GM12878 (cell line): ENCODE data around the gene NAPEPLD. TPM values are rescaled to one million over a fixed set of nuclear protein-coding genes. Genes with fewer than 3 reads are reported as not detected.

ENCODE experiments used
- ATAC-seq: fragments of 200-7000 bp; cut with Tn5 transposase; 3 replicates; pipeline ENCODE4 v1.9.1; 2020; ENCODE audit warnings: mild to moderate bottlenecking, moderate library complexity
- BruUV-seq: library from RNA; stranded (reverse); fragments of 400-500 nt; replicated peaks from 2 replicates; lab custom pipeline; 2021; lab: Mats Ljungman, UMichigan
- CTCF ChIA-PET: fragments of 300-600 bp; sonication (Branson Sonifier 250); formaldehyde crosslinking; extraction: SDS; loops from one replicate; lab custom pipeline; 2021; ENCODE audit warnings: inconsistent platforms; lab: Yijun Ruan, JAX
- POLR2A ChIA-PET: fragments of 350-600 bp; formaldehyde crosslinking; extraction: SDS; loops from one replicate; lab custom pipeline; 2021; ENCODE audit warnings: inconsistent platforms; lab: Charles Lee
- RAD21 ChIA-PET: fragments of 300-600 bp; sonication (Branson Sonifier 250); formaldehyde crosslinking; loops from one replicate; lab custom pipeline; 2023; ENCODE audit warnings: antibody characterized with exemption; ENCODE audit not compliant: unreplicated experiment; lab: Charles Lee
- SMC1A ChIA-PET: fragments of 300-600 bp; sonication (Branson Sonifier 250); formaldehyde crosslinking; loops from one replicate; lab custom pipeline; 2023; ENCODE audit not compliant: unreplicated experiment, uncharacterized antibody; lab: Charles Lee
- DNase-seq: peaks from one replicate; pipeline ENCODE4 v3.0.0-alpha.2; 2011; ENCODE audit warnings: low read depth, low spot score
- FAIRE-seq: peaks from 3 replicates; lab custom pipeline; 2011; peaks lifted over from hg19 to GRCh38; lab: Jason Lieb, UNC
- H2AFZ ChIP-seq: 2 replicates; pipeline ENCODE4 v1.6.0; 2011; ENCODE audit warnings: low read depth, low read length, control low read depth; ENCODE audit not compliant: control insufficient read depth
- H3K27ac ChIP-seq: 2 replicates; pipeline ENCODE4 v1.5.1; 2011; ENCODE audit warnings: control low read depth; ENCODE audit not compliant: control insufficient read depth, insufficient read depth
- H3K27me3 ChIP-seq, 2 experiments: replicated peaks in 1 of 2; 2 replicates each; pipeline versions ENCODE4 v1.6.0 to v1.6.1; 2011; ENCODE audit warnings: low read length in 1 of 2; ENCODE audit not compliant: control insufficient read depth in 2 of 2, insufficient read depth in 2 of 2
- H3K36me3 ChIP-seq, 2 experiments: 2 replicates each; pipeline ENCODE4 v1.5.1; 2011; ENCODE audit warnings: low read length in 1 of 2; ENCODE audit not compliant: control insufficient read depth in 2 of 2, insufficient read depth in 2 of 2
- H3K4me1 ChIP-seq: 2 replicates; pipeline ENCODE4 v1.6.1; 2011; ENCODE audit warnings: mild to moderate bottlenecking, low read length, moderate library complexity, mixed read lengths; ENCODE audit not compliant: control insufficient read depth, insufficient read depth
- H3K4me2 ChIP-seq: 2 replicates; pipeline ENCODE4 v1.6.0; 2011; ENCODE audit warnings: control low read depth; ENCODE audit not compliant: control insufficient read depth, insufficient read depth
- H3K4me3 ChIP-seq: fragments of 200-600 bp; sonication (generic); 2 replicates; pipeline ENCODE4 v1.5.1; 2016
- H3K79me2 ChIP-seq: 2 replicates; pipeline ENCODE4 v1.6.0; 2011; ENCODE audit warnings: low read length; ENCODE audit not compliant: control insufficient read depth, insufficient read depth
- H3K9ac ChIP-seq: 2 replicates; pipeline ENCODE4 v1.8.0; 2011; ENCODE audit warnings: low read length, control low read depth, mixed read lengths; ENCODE audit not compliant: control insufficient read depth, insufficient read depth
- H3K9me3 ChIP-seq: replicated peaks from 3 replicates; pipeline ENCODE4 v1.5.1; 2011; ENCODE audit warnings: mild to moderate bottlenecking, low read length; ENCODE audit not compliant: control insufficient read depth, insufficient read depth
- H4K20me1 ChIP-seq: 2 replicates; pipeline ENCODE4 v1.6.0; 2011; ENCODE audit not compliant: control insufficient read depth, insufficient read depth
- CBX3 ChIP-seq: fragments of 200-600 bp; sonication (generic); IDR thresholded peaks from 2 replicates; pipeline ENCODE4 v1.6.1; 2016; ENCODE audit warnings: low read depth, borderline replicate concordance
- CHD4 ChIP-seq: fragments of 200-600 bp; sonication (generic); IDR thresholded peaks from 2 replicates; pipeline ENCODE4 v1.6.1; 2016; ENCODE audit warnings: mild to moderate bottlenecking
- DPF2 ChIP-seq: fragments of 450-650 bp; IDR thresholded peaks from 2 replicates; pipeline ENCODE4 v1.6.1; 2017; ENCODE audit warnings: mild to moderate bottlenecking
- IKZF1 ChIP-seq: fragments of 450-650 bp; conservative IDR thresholded peaks from 2 replicates; pipeline ENCODE4 v1.6.1; 2017; ENCODE audit warnings: antibody characterized with exemption, mild to moderate bottlenecking
- MTA2 ChIP-seq: fragments of 450-650 bp; IDR thresholded peaks from 2 replicates; pipeline ENCODE4 v1.6.1; 2016; ENCODE audit warnings: low read depth, mild to moderate bottlenecking, moderate library complexity
- NR2F1 ChIP-seq: fragments of 450-650 bp; conservative IDR thresholded peaks from 2 replicates; pipeline ENCODE4 v1.6.1; 2017; ENCODE audit warnings: mild to moderate bottlenecking
- WGBS: methylation state at CpG from one replicate; pipeline ENCODE4 v1.1.6; 2016; ENCODE audit warnings: low lambda C conversion rate; ENCODE audit not compliant: insufficient replicate concordance, insufficient coverage; ENCODE audit errors: missing lambda C conversion rate; 5-methylcytosine and 5-hydroxymethylcytosine counted together
- in situ Hi-C: fragments of 300-500 bp; cut with MboI; formaldehyde crosslinking; loops from 9 replicates; pipeline ENCODE4 v1.14.3; 2018; ENCODE audit warnings: mixed read lengths
- intact Hi-C: fragments of 100-400 bp; cut with micrococcal nuclease; formaldehyde crosslinking; loops from one replicate; pipeline ENCODE4 v1.14.2; 2022; ENCODE audit not compliant: unreplicated experiment
- polyA plus RNA-seq, 11 experiments: library from polyadenylated mRNA; depleted of rRNA in 4 of 11; unstranded in 6 of 11; stranded (reverse) in 5 of 11; fragments of >200 nt; fragmentation: Nextera tagmentation in 4 of 11; fragmentation: Illumina TruSeq in 1 of 11; extraction: Ambion mirVana in 4 of 11; extraction: Trizol in 1 of 11; gene quantifications; 1 replicate in 1 of 11; 2 replicates in 10 of 11; pipeline versions ENCODE4 v1.2.1 to v1.2.3, GENCODE V29; 2011 to 2016; ENCODE audit warnings: inconsistent platforms in 2 of 11, missing spikeins in 2 of 11, low read depth in 1 of 11
- total RNA-seq, 4 experiments: library from RNA; depleted of rRNA in 3 of 4; stranded (reverse); fragments of >200 nt in 3 of 4; fragmentation: Illumina TruSeq in 1 of 4; extraction: Trizol in 1 of 4; gene quantifications; 2 replicates each; pipeline versions ENCODE4 v1.2.1 to v1.2.3, GENCODE V29; 2013 to 2021
- TF ChIP-seq, protein P1 (sequence below): fragments of 450-650 bp; IDR thresholded peaks from 2 replicates; pipeline ENCODE4 v1.6.1; 2016; ENCODE audit warnings: mild to moderate bottlenecking, moderate library complexity, borderline replicate concordance
- TF ChIP-seq, protein P2 (sequence below): fragments of 450-650 bp; IDR thresholded peaks from 2 replicates; pipeline ENCODE4 v1.6.1; 2018; ENCODE audit warnings: mild to moderate bottlenecking, low read depth, moderate library complexity; ENCODE audit not compliant: partially characterized antibody

Gene NAPEPLD
- total and polyA plus RNA-seq, 10 of the 15 experiments (the other 5 are each of a cell fraction or from before 2014, with no cell fraction given) = 6.0 to 16.2 (median 8.6) TPM

- TF ChIP-seq, protein P1, sequence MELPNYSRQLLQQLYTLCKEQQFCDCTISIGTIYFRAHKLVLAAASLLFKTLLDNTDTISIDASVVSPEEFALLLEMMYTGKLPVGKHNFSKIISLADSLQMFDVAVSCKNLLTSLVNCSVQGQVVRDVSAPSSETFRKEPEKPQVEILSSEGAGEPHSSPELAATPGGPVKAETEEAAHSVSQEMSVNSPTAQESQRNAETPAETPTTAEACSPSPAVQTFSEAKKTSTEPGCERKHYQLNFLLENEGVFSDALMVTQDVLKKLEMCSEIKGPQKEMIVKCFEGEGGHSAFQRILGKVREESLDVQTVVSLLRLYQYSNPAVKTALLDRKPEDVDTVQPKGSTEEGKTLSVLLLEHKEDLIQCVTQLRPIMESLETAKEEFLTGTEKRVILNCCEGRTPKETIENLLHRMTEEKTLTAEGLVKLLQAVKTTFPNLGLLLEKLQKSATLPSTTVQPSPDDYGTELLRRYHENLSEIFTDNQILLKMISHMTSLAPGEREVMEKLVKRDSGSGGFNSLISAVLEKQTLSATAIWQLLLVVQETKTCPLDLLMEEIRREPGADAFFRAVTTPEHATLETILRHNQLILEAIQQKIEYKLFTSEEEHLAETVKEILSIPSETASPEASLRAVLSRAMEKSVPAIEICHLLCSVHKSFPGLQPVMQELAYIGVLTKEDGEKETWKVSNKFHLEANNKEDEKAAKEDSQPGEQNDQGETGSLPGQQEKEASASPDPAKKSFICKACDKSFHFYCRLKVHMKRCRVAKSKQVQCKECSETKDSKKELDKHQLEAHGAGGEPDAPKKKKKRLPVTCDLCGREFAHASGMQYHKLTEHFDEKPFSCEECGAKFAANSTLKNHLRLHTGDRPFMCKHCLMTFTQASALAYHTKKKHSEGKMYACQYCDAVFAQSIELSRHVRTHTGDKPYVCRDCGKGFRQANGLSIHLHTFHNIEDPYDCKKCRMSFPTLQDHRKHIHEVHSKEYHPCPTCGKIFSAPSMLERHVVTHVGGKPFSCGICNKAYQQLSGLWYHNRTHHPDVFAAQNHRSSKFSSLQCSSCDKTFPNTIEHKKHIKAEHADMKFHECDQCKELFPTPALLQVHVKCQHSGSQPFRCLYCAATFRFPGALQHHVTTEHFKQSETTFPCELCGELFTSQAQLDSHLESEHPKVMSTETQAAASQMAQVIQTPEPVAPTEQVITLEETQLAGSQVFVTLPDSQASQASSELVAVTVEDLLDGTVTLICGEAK = no peak
- TF ChIP-seq IKZF1 = no peak
- no peak for TF ChIP-seq CBX3
- no peak for TF ChIP-seq NR2F1
- no peak for TF ChIP-seq CHD4
- no peak for TF ChIP-seq DPF2
Observed at GRCh38 chr7:103134836-103135554, 13.9 kb downstream of the NAPEPLD start (continued).

DNA sequence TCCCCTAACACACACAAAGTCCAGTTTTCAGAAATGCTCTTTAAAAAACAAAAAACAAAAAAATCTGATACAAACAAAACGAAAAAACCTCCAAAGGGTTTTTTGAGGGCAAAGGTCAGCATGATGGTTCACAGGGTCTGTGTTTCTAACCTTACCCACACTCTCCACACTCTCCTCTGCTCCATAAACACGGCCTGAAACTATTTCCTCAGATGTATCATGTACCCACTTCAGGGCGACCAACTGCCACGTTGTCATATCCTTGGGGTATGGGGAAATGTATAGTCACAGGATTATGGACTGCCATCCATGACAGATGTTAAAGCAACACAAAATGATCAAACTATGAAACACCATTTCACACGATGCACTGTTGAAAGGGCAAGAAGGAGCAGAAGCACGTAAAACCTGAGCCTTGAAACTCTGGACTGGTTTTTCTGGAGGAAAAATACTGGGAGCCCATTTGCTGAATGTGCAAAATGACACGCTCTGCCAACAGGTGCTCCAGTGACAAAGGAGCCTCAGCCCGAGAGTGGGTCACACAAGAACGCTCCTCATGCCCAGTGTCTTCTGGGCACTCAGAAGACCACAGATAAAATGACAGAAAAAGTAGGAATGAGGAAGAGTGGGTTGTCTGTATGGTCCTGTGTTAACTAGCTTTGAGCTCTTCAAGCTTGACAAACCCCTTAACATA is 15.8 kb downstream of the NAPEPLD start:
- RAD21 ChIA-PET = interaction anchor here (0.6 kb wide), 1 partner anchor 211 kb away, joined by 3 read pairs; the partner anchor contains the start of gene DNAJC2
- Histone ChIP-seq H3K79me2 (no peaks in the 10 kb centered on the region; the same call in 1 of the 2 replicates), H3K4me2 (no peak overlapping the region), H3K9ac (no peak overlapping the region), H3K27me3 (no peaks in the 10 kb centered on the region), H3K4me3 (no peak overlapping the region), H4K20me1 (no peaks in the 10 kb centered on the region), H2AFZ (no peak overlapping the region), H3K9me3 (no peaks in the 10 kb centered on the region), H3K4me1 (no peaks in the 10 kb centered on the region), H3K27ac (no peak overlapping the region), H3K36me3 (no peaks in the 10 kb centered on the region)
- POLR2A ChIA-PET = no interaction called here
- CTCF ChIA-PET = no interaction called here
- TF ChIP-seq MTA2 = no peak
- TF ChIP-seq, protein P2, sequence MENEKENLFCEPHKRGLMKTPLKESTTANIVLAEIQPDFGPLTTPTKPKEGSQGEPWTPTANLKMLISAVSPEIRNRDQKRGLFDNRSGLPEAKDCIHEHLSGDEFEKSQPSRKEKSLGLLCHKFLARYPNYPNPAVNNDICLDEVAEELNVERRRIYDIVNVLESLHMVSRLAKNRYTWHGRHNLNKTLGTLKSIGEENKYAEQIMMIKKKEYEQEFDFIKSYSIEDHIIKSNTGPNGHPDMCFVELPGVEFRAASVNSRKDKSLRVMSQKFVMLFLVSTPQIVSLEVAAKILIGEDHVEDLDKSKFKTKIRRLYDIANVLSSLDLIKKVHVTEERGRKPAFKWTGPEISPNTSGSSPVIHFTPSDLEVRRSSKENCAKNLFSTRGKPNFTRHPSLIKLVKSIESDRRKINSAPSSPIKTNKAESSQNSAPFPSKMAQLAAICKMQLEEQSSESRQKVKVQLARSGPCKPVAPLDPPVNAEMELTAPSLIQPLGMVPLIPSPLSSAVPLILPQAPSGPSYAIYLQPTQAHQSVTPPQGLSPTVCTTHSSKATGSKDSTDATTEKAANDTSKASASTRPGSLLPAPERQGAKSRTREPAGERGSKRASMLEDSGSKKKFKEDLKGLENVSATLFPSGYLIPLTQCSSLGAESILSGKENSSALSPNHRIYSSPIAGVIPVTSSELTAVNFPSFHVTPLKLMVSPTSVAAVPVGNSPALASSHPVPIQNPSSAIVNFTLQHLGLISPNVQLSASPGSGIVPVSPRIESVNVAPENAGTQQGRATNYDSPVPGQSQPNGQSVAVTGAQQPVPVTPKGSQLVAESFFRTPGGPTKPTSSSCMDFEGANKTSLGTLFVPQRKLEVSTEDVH = no peak
- ATAC-seq (no peak), FAIRE-seq (no peak), DNase-seq (no peak)
- intact Hi-C loops (no loop called here), in situ Hi-C loops (no loop called here)
- 78% methylated on average over 9 of the region's 9 CpGs for WGBS
- SMC1A ChIA-PET = interaction anchor here (0.6 kb wide), 1 partner anchor 282 kb away, joined by 3 read pairs; no protein-coding TSS in a partner anchor
- BruUV-seq = no TSS peak
